GM18519 (cell line): Measurements from ENCODE around the gene L3MBTL2.
"Not testable (repeated sequence)": the region's sequence is repeated elsewhere in the genome, so short reads cannot be mapped to it uniquely, and the experiment has no call there.

Source experiments
- ATAC-seq: cut with Tn5 transposase; IDR thresholded peaks from one replicate; pipeline ENCODE4 v1.9.1; 2021; ENCODE audit warnings: mild to moderate bottlenecking, moderate library complexity; ENCODE audit not compliant: unreplicated experiment, low FRiP score

Gene L3MBTL2

DNA sequence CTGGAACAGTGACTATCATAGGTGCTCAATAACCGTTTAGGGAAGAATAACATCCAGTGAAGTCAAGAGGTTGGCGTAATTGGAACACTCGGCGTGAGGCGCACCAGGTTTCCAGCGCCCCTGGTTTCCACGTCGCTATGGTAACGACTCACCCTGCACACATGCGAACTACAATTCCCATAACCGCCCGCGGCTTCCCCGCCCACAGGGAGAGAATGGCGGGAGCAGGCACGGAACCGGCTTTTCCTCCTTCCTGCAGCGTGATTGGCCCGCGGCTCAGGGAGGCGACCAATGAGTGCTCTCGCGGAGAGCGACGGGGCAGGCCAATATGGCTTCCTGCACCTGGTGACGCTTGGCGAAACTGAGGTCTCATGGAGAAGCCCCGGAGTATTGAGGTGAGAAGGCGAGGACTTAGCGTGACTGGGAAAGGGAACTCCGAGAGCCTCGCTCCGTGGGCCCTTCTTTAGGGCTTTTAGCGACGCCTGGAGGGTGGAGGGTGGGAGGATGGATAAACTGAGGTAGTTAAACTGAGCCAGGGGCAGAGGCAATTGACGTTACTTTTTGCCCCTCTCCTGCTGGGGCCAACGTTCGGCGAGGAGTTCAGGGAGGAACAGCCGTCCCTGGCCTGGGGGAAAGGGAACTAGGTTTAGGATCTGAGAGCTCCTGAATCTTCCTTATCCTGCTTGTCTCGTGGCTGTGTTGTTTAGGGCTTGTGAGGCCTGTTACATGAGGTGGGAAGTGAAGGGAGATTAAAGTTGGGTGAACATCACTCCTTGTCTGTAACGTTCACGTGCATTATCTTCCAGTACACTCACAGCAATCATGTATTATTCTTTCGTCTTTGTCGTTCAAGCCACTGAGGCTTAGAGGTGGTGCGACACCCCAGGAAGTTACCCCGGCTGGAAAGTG is at the start of gene L3MBTL2:
L3MBTL2 (plus strand) TSS at position 321 of the 909 bp plus-strand sequence; CDS start at position 372, 51 bp downstream.
- peak; percentile 89 for ATAC-seq

DNA sequence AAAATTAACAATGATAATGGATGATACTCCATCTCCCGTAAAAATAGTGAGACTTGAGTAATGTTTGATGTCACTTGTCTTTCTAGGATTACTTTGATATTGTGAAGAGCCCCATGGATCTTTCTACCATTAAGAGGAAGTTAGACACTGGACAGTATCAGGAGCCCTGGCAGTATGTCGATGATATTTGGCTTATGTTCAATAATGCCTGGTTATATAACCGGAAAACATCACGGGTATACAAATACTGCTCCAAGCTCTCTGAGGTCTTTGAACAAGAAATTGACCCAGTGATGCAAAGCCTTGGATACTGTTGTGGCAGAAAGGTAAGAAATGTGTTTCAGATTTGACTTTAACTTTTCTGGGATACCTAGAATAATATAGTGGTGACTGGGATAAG is 48.0 kb upstream of the L3MBTL2 start:
- ATAC-seq = no peak

DNA sequence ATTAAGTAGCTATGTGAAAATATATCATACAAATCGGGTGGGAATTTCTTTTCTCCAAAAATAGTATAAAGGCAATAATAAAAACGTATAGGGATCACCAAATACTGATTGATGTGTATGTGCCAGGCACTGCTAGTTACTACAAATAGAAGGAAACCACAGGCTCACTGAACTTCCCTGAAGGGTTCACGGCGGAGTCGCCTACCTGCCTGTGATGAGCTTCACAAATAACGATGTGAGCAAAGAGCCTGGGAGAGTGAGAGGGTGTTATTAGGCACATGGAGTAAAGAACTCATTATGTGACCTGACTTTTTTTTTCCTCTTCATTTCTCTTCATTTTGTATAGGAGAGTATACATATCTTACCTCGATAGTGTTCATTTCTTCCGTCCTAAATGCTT is 36.0 kb upstream of the L3MBTL2 start:
- no peak for ATAC-seq

DNA sequence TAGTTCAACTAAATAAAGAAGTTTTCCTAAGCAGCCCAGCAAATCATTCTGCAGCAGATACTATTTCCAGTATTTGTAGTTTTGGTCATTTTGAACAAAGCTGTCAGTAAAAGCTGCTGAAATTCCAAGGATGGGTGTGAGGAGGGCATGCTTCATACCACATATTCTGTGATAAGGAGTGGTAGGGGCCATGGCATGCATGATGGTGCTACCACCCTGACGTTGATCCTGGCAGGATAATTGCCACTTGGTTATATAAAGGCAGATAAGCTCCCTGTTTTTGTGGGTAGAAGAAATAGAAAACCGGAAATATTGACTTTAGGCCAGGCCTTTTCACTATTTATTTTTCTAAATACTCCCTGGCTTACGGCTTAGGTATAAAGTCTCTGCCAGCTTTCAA is 33.1 kb upstream of the L3MBTL2 start:
- ATAC-seq = no peak

DNA sequence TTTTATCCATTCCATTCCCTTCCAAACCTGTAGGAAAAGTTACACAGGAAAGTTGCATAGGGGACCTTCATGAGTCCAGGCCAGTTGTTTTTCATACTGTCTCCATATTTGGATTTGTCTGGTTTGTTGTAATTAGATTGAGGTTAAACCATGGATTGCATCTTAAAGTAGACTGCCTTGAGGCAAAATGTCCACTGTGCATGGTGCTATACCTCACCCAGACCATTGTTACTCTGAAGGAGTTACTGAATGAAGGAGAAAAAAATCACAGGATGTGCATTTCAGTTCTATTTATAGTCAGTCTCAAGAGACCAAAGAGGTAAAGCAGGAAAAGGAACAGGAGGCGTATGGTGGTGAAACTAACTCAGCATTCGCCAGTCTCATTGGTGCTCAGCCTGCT is 29.6 kb upstream of the L3MBTL2 start:
- no peak for ATAC-seq

DNA sequence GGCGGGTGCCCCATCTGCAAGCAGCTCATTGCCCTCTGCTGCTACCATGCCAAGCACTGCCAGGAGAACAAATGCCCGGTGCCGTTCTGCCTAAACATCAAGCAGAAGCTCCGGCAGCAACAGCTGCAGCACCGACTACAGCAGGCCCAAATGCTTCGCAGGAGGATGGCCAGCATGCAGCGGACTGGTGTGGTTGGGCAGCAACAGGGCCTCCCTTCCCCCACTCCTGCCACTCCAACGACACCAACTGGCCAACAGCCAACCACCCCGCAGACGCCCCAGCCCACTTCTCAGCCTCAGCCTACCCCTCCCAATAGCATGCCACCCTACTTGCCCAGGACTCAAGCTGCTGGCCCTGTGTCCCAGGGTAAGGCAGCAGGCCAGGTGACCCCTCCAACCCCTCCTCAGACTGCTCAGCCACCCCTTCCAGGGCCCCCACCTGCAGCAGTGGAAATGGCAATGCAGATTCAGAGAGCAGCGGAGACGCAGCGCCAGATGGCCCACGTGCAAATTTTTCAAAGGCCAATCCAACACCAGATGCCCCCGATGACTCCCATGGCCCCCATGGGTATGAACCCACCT is 28.0 kb upstream of the L3MBTL2 start:
- ATAC-seq = no peak

DNA sequence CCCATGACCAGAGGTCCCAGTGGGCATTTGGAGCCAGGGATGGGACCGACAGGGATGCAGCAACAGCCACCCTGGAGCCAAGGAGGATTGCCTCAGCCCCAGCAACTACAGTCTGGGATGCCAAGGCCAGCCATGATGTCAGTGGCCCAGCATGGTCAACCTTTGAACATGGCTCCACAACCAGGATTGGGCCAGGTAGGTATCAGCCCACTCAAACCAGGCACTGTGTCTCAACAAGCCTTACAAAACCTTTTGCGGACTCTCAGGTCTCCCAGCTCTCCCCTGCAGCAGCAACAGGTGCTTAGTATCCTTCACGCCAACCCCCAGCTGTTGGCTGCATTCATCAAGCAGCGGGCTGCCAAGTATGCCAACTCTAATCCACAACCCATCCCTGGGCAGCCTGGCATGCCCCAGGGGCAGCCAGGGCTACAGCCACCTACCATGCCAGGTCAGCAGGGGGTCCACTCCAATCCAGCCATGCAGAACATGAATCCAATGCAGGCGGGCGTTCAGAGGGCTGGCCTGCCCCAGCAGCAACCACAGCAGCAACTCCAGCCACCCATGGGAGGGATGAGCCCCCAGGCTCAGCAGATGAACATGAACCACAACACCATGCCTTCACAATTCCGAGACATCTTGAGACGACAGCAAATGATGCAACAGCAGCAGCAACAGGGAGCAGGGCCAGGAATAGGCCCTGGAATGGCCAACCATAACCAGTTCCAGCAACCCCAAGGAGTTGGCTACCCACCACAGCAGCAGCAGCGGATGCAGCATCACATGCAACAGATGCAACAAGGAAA is 27.3 kb upstream of the L3MBTL2 start:
- no peak for ATAC-seq

DNA sequence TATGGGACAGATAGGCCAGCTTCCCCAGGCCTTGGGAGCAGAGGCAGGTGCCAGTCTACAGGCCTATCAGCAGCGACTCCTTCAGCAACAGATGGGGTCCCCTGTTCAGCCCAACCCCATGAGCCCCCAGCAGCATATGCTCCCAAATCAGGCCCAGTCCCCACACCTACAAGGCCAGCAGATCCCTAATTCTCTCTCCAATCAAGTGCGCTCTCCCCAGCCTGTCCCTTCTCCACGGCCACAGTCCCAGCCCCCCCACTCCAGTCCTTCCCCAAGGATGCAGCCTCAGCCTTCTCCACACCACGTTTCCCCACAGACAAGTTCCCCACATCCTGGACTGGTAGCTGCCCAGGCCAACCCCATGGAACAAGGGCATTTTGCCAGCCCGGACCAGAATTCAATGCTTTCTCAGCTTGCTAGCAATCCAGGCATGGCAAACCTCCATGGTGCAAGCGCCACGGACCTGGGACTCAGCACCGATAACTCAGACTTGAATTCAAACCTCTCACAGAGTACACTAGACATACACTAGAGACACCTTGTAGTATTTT is 26.6 kb upstream of the L3MBTL2 start:
- ATAC-seq = no peak

DNA sequence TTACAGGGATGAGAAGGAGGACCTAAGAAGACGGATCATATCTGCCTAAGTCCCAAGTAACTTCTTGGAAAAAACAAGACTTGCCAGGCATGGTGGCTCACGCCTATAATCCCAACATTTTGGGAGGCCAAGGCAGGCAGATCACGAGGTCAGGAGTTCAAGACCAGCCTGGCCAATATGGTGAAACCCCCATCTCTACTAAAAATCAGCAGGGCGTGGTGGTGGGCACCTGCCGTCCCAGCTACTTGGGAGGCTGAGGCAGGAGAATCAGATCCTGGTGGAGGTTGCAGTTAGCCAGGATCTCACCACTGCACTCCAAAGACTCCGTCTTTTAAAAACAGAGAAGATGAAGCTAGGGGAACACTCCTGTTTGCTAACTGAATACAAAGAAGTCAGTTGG is 24.8 kb upstream of the L3MBTL2 start:
- ATAC-seq = not testable (repeated sequence)

DNA sequence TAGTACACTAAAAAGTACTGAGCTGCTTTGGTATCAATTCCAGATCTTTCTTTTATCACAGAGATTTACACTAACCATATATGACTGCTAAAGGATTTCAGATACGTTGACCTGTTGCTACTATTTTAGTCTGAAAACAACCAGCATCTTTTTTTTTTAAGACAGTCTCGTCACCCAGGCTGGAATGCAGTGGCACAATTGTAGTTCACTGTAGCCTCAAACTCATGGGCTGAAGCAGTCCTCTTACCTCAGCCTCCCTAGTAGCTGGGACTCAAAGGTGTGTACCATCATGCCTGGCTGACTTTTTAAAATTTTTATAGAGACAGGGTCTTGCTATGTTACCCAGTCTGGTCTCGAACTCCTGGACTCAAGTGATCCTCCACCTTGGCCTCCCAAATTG is 24.2 kb upstream of the L3MBTL2 start:
- no peak for ATAC-seq

DNA sequence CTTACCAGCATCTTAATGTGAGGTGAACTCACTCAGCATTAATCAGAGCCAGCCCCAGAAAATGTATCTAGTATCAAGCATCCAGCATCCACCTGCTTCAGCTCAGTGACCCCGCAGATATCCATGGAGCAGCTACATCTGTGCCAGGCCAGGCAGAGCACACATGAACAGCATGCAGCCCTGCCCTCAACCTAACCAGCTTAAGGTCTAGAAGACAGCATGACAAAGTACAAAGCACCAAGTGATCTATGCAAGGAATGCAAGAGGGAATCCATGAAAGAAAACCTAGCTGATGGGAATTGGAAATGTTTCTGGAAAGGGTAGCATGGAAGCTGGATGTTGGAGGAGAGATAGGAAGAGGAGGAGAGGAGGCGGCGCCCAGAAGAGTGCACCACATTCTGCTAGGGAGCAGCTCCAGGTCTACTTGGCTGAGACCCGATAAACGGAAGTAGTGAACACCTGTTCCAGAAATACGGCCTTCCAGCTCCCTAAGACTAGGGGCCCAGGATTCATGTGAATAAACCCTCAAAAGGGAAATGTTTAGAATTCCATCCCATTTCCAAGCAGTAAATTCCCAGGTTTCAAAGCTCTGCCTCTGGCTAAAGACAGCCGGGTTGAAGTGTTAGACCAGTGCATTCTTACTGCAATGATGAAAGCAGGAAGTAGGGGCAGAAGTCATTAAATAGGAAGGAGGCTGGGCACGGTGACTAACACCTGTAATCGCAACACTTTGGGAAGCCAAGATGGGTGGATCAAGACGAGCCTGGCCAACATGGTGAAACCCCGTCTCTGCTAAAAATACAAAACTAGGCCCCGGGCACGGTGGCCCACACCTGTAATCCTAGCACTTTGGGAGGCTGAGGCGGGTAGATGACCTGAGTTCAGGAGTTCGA is 23.5 kb upstream of the L3MBTL2 start:
- no peak for ATAC-seq

DNA sequence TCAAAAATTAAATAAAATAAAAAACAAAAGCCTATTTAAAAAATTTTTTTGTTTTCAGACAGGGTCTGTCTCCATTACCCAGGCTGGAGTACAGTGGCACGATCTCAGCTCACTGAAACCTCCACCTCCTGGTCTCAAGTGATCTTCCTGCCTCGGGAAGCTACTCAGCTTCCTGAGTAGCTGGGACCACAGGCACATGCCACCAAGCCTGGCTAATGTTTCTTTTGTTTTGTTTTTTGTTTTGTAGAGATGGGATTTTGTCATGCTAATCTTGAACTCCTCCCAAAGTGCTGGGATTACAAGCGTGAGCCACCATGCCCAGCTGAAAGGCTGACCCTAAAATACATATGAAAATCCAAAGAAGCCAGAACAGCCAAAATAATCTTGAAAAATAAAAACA is 20.4 kb upstream of the L3MBTL2 start:
- no peak for ATAC-seq

DNA sequence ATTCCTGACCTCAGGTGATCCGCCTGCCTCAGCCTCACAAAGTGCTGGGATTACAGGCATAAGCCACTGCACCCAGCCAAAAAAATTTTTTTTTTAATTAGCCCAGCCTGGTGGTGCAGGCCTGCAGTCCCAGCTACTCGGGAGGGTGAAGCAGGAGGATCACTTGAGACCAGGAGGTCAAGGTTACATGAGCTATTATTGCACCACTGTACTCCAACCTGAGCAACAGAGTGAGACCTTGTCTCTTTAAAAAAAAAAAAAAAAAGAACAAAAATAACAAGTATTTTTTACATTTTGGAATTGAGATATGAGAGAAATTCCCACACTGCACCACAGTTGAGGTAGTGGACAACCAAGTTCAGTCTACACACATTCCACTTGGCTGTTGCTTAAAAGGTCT is 13.6 kb upstream of the L3MBTL2 start:
- ATAC-seq = no peak

DNA sequence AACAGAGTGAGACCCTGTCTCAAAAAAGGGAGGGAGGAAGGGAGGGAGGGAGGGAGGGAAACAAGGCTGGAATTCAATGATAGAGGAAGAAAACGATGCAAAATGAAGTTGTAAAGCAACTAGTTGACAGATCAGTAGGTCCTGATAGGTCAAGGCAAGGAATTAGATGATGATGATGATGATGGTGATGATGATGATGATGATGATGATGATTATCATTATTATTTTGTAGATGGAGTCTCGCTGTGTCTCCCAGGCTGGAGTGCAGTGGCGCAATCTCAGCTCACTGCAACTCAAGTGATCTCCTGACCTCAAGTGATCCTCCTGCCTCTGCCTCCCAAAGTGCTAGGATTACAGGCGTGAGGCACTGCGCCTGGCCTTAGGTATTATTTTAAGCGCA is 11.3 kb upstream of the L3MBTL2 start:
- no peak for ATAC-seq

DNA sequence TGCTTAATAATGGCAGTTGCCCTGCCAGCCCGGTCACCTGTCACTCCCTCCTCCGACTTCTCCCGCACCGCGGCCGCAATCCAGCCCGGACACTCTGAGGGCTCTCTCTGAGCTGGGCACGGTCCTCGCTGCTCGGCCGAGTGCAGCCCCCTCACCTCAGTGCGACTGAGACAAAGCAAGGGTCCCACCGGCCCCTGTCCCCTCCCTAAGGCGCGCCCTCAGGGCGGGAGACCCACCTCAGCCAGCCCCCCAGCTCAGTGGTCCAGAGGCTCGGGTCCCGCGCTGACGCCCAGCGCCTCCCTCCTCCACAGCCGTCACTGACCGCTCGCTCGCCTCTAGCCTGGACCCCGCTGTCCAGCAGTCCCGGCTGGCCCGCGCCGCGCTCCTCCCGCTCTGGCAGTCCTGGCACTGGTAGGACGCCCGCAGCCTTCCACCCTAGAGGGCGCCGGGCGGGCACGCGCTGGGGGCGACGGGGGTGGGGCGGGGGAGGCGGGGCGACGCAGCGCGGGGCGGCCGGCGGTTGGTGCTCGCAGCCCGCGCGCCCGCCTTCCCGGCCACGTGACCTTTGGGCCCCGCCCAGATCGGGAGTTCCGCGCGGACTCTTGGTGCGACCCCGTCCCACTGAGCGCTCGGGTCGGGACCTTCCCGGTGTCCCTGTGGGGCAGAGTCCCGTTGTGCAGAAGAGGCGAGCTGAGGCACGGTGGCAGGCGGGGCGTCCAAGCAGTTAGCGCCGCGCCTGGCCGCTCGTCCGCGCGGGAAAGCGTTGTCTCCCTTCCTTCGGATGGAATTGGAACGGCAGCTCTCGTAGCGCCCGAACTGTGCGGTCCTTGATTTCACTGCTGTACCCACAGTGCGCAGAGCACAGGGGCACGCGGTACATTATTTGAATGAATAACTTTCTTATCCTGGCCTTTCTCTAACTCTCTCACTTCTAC is 7.8 kb upstream of the L3MBTL2 start:
- no peak for ATAC-seq

DNA sequence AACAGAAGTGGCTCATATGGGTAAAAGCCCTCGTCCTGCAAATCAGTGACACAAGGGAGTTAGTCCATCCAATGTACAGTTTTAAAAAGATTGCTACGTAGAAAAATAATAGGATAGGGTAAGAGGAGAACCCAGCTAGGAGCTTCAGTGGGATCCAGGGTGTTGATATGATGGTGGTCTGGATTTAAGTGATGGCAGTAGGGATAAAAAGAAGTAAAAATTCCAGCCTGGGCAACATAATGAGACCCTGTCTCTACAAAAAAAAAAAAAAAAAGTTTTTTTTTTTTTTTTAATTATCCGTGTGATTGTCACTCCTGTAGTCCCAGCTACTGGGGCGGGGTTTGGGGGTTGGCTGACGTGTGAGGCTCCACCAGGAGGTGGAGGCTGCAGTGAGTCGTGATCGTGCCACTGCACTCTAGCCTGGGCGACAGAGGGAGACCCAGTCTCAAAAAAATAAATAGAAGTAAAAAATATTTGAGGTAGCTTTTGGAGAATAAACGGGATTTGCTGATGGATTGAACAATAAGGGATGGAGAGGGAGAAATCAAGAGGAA is 7.0 kb upstream of the L3MBTL2 start:
- no peak for ATAC-seq

DNA sequence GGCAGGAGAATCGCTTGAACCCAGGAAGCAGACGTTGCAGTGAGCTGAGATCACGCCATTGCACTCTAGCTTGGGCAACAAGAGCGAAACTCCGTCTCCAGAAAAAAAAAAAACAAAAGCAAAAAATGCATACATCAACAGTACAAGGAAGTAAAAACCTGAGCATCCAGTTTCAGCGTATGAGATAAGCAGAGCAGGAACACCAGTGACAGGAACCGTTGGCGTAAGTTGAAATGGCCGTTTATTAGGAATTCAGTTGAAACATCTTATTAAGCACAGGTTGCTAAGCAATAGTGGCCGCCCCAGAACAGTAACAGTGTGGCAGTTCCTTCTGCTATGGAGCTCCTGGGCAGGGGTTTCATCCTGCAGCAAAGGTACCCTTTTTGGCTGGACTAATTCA is 4.0 kb upstream of the L3MBTL2 start:
- ATAC-seq = no peak

DNA sequence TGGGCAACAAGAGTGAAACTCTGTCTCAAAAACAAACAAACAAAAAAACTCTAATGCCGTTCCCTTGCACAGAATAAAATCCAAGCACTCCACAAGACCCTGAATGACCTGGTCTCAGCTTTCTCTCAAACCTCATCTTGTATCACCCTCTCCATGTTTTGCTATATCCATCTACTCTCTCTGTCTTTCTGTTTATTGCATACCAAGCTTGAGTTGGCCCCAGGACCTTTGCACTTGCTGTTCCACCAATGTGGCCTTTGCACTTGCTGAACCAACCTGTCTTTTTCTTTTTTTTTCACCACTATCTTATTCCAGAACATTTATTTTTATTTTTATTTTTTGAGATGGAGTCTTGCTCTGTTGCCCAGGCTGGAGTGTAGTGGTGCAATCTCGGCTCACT is 2.0 kb upstream of the L3MBTL2 start:
- ATAC-seq = no peak

DNA sequence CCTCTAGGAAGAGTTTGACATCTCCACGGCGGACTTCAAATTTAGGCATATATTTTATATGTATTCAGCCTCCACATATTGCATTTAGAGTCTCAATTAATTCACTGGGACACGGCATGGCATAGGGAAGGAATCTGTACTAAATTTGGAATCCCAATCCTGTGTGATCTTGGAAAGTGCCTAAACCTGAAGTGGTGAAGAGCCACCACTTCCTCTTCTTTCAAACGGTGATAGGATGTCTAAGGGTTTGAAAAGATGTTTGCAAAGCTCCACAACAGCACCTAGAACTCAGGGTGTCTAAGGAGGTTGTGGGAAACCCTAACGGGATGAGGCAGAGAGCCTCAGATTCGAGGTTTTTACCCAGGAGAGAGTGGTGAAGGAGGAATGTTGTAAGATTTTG is 1.0 kb upstream of the L3MBTL2 start:
- no peak for ATAC-seq
